GM10266 (cell line): Measurements from ENCODE around the gene RGS12.

Experiments used
- DNase-seq: peaks from one replicate; pipeline ENCODE4 v3.0.0; 2012; ENCODE audit errors: extremely low spot score
- TF ChIP-seq, protein P1 (sequence below): IDR thresholded peaks from 2 replicates; pipeline ENCODE4 v1.5.1; 2012; ENCODE audit warnings: mild to moderate bottlenecking, low read depth; ENCODE audit not compliant: control insufficient read depth, insufficient read depth; ENCODE audit errors: missing control alignments

Gene RGS12

DNA sequence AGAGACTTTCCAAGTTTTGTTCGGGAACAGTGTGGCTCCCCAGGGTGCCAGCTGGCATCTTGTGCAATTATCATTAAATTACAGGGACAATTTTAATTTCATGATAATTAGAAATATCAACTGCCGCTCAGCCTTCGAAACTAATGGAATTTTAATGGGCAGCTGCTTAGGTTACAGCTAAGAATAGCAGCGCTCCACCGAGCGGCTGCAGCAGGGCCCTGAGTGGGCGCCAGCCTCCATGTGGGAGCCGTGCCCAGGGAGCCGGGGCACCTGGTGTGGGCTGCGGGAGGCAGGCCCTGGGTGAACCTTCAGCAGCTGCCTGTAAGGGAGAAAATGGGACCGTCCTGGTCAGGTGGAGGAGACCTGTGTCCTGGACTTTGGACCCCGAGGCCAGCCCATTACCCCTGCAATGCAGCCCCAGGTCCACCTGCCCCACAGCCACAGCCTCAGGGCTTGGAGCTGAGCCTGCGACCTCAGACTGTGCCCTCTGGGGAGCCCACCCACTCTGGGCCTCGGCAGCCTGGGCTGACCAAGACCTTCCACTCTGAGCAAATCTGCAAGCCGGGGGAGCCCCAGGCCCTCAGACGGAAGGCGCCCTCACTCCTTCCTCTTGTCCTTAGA, 22.7 kb upstream of the RGS12 start:
- TF ChIP-seq, protein P1, sequence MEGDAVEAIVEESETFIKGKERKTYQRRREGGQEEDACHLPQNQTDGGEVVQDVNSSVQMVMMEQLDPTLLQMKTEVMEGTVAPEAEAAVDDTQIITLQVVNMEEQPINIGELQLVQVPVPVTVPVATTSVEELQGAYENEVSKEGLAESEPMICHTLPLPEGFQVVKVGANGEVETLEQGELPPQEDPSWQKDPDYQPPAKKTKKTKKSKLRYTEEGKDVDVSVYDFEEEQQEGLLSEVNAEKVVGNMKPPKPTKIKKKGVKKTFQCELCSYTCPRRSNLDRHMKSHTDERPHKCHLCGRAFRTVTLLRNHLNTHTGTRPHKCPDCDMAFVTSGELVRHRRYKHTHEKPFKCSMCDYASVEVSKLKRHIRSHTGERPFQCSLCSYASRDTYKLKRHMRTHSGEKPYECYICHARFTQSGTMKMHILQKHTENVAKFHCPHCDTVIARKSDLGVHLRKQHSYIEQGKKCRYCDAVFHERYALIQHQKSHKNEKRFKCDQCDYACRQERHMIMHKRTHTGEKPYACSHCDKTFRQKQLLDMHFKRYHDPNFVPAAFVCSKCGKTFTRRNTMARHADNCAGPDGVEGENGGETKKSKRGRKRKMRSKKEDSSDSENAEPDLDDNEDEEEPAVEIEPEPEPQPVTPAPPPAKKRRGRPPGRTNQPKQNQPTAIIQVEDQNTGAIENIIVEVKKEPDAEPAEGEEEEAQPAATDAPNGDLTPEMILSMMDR: no peak
- DNase-seq: no peak

DNA sequence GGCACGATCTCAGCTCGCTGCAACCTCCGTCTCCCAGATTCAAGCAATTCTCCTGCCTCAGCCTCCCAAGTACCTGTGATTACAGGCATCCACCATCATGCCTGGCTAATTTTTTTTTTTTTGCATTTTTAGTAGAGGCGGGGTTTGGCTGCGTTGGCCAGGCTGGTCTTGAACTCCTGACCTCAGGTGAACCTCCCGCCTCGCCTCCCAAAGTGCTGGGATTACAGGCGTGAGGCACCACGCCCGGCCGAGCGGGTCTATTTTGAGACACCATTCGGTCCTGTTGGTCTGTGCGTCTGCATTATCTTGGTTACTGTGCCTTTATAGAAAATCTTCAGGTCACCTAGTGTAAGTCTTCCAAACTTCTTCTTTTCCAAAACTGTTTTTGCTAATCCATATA, 21.7 kb upstream of the RGS12 start:
- no peak for DNase-seq
- TF ChIP-seq, protein P1: no peak

DNA sequence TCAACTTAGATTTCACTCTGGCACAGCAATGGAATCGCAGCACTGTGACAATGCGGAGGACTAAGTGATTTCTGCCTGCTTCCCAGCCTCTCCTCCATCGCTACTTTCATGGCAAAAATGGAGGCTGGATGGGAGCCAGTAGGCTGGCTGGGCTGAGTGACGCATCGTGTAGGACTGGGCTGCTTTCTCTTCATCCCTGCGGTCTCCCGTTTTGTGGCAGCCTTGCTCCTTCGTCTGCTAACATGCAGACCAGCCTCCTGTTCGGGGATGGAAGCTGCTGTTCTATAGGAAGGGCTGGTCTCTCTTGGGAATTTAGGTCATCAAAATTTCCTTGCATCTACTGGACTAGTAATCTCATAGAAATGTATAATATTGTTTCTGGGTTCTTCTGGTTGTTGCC, 15.8 kb upstream of the RGS12 start:
- TF ChIP-seq, protein P1: no peak
- no peak for DNase-seq

DNA sequence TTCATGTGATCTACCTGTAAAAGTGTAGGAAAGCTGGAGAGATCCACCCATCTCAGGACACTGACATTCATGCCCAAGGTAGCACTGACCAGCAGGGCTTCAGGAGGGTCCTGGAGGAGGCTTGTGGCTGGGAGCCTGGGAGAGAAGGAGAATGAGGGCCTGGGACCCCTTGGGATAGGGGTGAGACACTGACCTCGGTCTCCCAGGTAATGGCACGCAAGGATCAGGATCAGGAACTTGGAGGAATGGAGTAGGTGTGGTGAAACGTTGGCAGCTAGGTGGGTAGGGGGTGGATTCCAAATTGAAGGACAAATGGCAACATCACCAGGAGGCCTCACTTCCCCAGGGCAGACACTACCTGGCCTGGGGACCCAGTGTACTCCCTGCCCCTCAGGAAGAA, 12.4 kb upstream of the RGS12 start:
- no peak for DNase-seq
- TF ChIP-seq, protein P1: no peak

DNA sequence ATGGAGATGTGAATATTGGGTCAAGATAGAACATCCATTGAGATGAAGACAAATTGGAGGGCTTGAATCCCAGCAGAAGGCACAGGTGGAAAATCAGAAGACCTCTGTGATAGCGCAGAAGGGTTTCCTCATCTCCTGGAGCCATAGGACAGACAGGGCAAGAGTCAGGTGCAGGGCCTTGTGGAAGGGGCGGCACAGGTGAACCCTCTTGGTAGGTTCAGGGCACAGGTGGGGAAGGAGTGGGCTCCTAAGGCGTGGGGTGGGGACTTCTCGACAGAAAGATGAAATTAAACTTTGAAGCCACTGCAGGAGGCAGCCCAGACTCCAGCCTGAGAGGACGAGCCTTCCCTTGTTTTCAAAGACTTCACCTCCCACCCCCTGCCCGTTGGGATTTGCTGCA, 9.3 kb upstream of the RGS12 start:
- no peak for DNase-seq
- TF ChIP-seq, protein P1: no peak

DNA sequence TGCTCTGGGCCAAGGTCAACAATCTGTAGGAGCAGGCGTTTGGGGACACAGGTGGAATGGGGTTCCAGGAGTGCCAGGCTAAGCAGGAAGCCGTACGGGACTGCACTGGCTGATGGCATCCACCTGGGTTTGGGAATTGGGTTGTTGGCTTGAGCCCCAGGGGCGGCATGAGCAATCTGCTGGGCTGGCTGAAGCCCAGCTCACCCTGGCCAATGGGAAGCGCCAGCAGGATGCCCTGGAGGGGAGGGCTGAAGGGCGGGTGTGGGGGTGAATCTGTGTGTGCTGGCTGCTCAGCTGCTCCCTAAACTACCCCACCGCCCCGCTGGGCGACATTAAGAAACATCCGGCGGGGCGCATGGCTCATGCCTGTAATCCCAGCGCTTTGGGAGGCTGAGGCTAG, 8.9 kb upstream of the RGS12 start:
- DNase-seq: no peak
- TF ChIP-seq, protein P1: no peak

DNA sequence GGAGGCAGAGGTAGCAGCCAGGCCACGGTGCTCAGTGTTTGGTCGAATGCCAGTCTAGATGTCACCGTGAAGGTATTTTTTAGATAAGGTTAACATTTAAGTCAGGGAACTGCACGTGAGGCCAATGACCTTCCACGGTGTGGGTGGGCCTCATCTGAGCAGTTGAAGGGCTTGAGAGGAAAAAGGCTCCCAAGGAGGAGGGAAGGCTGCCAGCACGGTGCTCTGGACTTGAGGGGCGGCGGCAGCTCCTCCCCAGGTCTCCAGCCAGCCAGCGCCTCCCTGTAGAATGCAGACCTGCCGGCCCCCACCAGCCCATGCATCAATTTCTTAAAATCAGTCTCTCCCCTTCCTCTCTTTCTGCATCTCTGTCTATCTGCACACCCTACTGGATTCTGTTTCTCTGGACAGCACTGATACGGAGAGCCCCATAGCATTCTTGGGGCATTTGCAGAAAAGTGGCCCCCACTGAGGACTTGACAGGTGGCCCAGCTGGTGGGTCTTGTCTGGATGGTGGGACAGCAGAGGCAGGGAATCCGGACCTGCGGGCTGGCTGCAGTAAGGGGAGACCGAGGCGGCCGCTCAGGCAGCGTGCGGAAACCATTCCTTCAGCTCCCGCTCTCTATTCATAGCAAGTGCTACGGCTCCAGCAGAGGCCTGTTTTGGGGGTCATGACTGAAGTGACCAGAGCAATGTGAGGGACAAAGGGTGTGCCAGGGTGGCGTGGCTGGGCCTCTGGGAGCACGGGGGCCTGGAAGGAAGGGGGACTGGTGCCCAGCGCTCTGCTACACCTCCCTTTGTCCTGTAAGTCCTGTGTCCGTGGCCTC, 7.9 kb upstream of the RGS12 start:
- no peak for DNase-seq
- TF ChIP-seq, protein P1: no peak
